Measurements from ENCODE around the gene PRKCB.

- TF ChIP-seq, protein P1, sequence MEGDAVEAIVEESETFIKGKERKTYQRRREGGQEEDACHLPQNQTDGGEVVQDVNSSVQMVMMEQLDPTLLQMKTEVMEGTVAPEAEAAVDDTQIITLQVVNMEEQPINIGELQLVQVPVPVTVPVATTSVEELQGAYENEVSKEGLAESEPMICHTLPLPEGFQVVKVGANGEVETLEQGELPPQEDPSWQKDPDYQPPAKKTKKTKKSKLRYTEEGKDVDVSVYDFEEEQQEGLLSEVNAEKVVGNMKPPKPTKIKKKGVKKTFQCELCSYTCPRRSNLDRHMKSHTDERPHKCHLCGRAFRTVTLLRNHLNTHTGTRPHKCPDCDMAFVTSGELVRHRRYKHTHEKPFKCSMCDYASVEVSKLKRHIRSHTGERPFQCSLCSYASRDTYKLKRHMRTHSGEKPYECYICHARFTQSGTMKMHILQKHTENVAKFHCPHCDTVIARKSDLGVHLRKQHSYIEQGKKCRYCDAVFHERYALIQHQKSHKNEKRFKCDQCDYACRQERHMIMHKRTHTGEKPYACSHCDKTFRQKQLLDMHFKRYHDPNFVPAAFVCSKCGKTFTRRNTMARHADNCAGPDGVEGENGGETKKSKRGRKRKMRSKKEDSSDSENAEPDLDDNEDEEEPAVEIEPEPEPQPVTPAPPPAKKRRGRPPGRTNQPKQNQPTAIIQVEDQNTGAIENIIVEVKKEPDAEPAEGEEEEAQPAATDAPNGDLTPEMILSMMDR (conservative IDR thresholded peaks at IDR 0.05; ENCODE audit: low read depth, low read length): no peak
- TF ChIP-seq EZH2 (IDR thresholded peaks at IDR 0.05; ENCODE audit: low read length, unreplicated experiment) (no peak), EZH2phosphoT487 (IDR thresholded peaks at IDR 0.05; ENCODE audit: borderline replicate concordance, low read length) (no peak)
Observed at GRCh38 chr16:24053099-24053946, 217.5 kb downstream of the PRKCB start.

Measured in PC-3 (cell line).